ENCODE results near the gene RIMS4. TPM values are rescaled to one million over a fixed set of nuclear protein-coding genes. Genes with fewer than 3 reads are reported as not detected.

The RIMS4 gene
- total and polyA plus RNA-seq, 2 of the 13 experiments (the other 11 are each of a cell fraction or from before 2014, with no cell fraction given): 0.01 to 0.07 TPM

GRCh38 chr20:44807051-44807683 is 3.2 kb downstream of the RIMS4 start:
- WGBS (ENCODE audit: low lambda C conversion rate): 2% methylated on average over 7 of the region's 7 CpGs
- ChIA-PET CTCF (ENCODE audit: low intra/inter-chr PET ratio, low total read pairs) (no interaction called here), POLR2A (no interaction called here)
- no peak overlapping the region for H2AFZ ChIP-seq (ENCODE audit: low read length)
- peaks cover 5 to 57% of the 10 kb centered on the region in 2 experiments; a peak in 4 of 5 replicates for H3K27me3 ChIP-seq (ENCODE audit: control insufficient read depth in 1 of 2, insufficient read depth in 2 of 2, low read length in 2 of 2)
- no peaks in the 10 kb centered on the region for H4K20me1 ChIP-seq (ENCODE audit: insufficient read depth, low read length)
- intact Hi-C loops (cut with micrococcal nuclease; ENCODE audit: unreplicated experiment) (no loop called here), in situ Hi-C loops (cut with HindIII; ENCODE audit: extremely low pct_ligation_motif_present, low pct_unique_long_range_greater_than_20kb) (no loop called here)
- no peak overlapping the region for H3K4me3 ChIP-seq (replicated peaks in 1 of 3; ENCODE audit: insufficient read depth in 1 of 3, low read depth in 2 of 3, low read length in 3 of 3)
- no TSS peak for BruUV-seq (replicated peaks)
- DNase-seq (ENCODE audit: low spot score) (no peak), FAIRE-seq (no peak), ATAC-seq (no peak)
- no peaks in the 10 kb centered on the region for H3K4me1 ChIP-seq (ENCODE audit: insufficient read depth, low read length)
- no peaks in the 10 kb centered on the region for H3K79me2 ChIP-seq (ENCODE audit: insufficient read depth, low read length)
- H3K9ac ChIP-seq (ENCODE audit: insufficient read depth, low read depth, low read length): no peak overlapping the region
- H3K9me3 ChIP-seq (ENCODE audit: low read length): no peaks in the 10 kb centered on the region
- no peak overlapping the region for H3K27ac ChIP-seq (ENCODE audit: extremely low read length, insufficient read depth, low read length)
- no peak overlapping the region for H3K4me2 ChIP-seq (ENCODE audit: low read depth, low read length)
- TF ChIP-seq ZNF407 (CRISPR knock-in tag; IDR thresholded peaks at IDR 0.05; ENCODE audit: not compliant biosample characterization) (no peak), ZNF839 (CRISPR knock-in tag; IDR thresholded peaks at IDR 0.05; ENCODE audit: borderline replicate concordance) (no peak), ATF1 (CRISPR knock-in tag; IDR thresholded peaks at IDR 0.05) (no peak), PAWR (CRISPR knock-in tag; IDR thresholded peaks at IDR 0.05; ENCODE audit: borderline replicate concordance) (no peak), ZBTB49 (CRISPR knock-in tag; IDR thresholded peaks at IDR 0.05; ENCODE audit: borderline replicate concordance) (no peak), MTA1 (CRISPR knock-in tag; IDR thresholded peaks at IDR 0.05; ENCODE audit: borderline replicate concordance) (no peak), TBX3 (IDR thresholded peaks at IDR 0.05; ENCODE audit: borderline replicate concordance) (no peak), ZSCAN12 (CRISPR knock-in tag; IDR thresholded peaks at IDR 0.05) (no peak), KDM6A (CRISPR knock-in tag; IDR thresholded peaks at IDR 0.05; ENCODE audit: low read depth) (no peak), ZNF207 (IDR thresholded peaks at IDR 0.05; ENCODE audit: borderline replicate concordance) (no peak), KDM1A (CRISPR knock-in tag; IDR thresholded peaks at IDR 0.05) (no peak), LCORL (IDR thresholded peaks at IDR 0.05) (no peak), LCORL (CRISPR knock-in tag; IDR thresholded peaks at IDR 0.05) (no peak)
- no peaks in the 10 kb centered on the region for H3K36me3 ChIP-seq (replicated peaks in 1 of 2; ENCODE audit: control insufficient read depth in 1 of 2, insufficient read depth in 2 of 2, low read length in 2 of 2)
